Testis (tissue), 2 donors: Measurements from ENCODE around the gene CHKA.

Experiments used
- POLR2A ChIP-seq: fragments of 450-650 bp; IDR thresholded peaks from one replicate; pipeline ENCODE4 v1.6.1; 2017; ENCODE audit warnings: antibody characterized with exemption, mild to moderate bottlenecking, moderate library complexity
- TF ChIP-seq, protein P1 (sequence below), 3 experiments: fragments of 450-650 bp in 2 of 3; fragments of 200-600 bp in 1 of 3; sonication (generic) in 1 of 3; IDR thresholded peaks; one replicate each; pipeline ENCODE4 v1.5.1; 2016 to 2019; ENCODE audit warnings: antibody characterized with exemption in 3 of 3, mild to moderate bottlenecking in 2 of 3, moderate library complexity in 1 of 3

- TF ChIP-seq, protein P1, sequence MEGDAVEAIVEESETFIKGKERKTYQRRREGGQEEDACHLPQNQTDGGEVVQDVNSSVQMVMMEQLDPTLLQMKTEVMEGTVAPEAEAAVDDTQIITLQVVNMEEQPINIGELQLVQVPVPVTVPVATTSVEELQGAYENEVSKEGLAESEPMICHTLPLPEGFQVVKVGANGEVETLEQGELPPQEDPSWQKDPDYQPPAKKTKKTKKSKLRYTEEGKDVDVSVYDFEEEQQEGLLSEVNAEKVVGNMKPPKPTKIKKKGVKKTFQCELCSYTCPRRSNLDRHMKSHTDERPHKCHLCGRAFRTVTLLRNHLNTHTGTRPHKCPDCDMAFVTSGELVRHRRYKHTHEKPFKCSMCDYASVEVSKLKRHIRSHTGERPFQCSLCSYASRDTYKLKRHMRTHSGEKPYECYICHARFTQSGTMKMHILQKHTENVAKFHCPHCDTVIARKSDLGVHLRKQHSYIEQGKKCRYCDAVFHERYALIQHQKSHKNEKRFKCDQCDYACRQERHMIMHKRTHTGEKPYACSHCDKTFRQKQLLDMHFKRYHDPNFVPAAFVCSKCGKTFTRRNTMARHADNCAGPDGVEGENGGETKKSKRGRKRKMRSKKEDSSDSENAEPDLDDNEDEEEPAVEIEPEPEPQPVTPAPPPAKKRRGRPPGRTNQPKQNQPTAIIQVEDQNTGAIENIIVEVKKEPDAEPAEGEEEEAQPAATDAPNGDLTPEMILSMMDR (IDR thresholded peaks at IDR 0.05), result no peak
- TF ChIP-seq POLR2A, result no peak
Measured at GRCh38 chr11:68071281-68072048, 49.7 kb downstream of the CHKA start.
